SJCRH30 (cell line): Measurements from ENCODE around the gene PTPN14. TPM values are rescaled to one million over a fixed set of nuclear protein-coding genes. Genes with fewer than 3 reads are reported as not detected.
A peak's percentile ranks its signal among the peaks of the same experiment; 100 is the strongest.
"Not testable (repeated sequence)": the region's sequence is repeated elsewhere in the genome, so short reads cannot be mapped to it uniquely, and the experiment has no call there.

Experiments
- DNase-seq, 2 experiments: peaks; one replicate each; pipeline ENCODE4 v3.0.0-alpha.2; 2015 to 2020
- H3K27ac ChIP-seq: fragments of 250-450 bp; sonication (Bioruptor Pico); 2 replicates; pipeline ENCODE4 v1.5.1; 2020; ENCODE audit warnings: mild to moderate bottlenecking, moderate library complexity
- H3K27me3 ChIP-seq: fragments of 250-450 bp; sonication (Bioruptor Pico); 2 replicates; pipeline ENCODE4 v1.5.1; 2020; ENCODE audit warnings: mild to moderate bottlenecking, moderate library complexity
- H3K36me3 ChIP-seq: fragments of 250-450 bp; sonication (Bioruptor Pico); 2 replicates; pipeline ENCODE4 v1.5.1; 2020; ENCODE audit warnings: mild to moderate bottlenecking, moderate library complexity
- H3K4me1 ChIP-seq: fragments of 250-450 bp; sonication (Bioruptor Pico); 2 replicates; pipeline ENCODE4 v1.5.1; 2020; ENCODE audit warnings: mild to moderate bottlenecking, moderate library complexity
- H3K4me3 ChIP-seq: fragments of 250-450 bp; sonication (Bioruptor Pico); 2 replicates; pipeline ENCODE4 v1.5.1; 2020; ENCODE audit warnings: mild to moderate bottlenecking, moderate library complexity
- H3K9me3 ChIP-seq: fragments of 250-450 bp; sonication (Bioruptor Pico); replicated peaks from 2 replicates; pipeline ENCODE4 v1.5.1; 2020; ENCODE audit warnings: mild to moderate bottlenecking, moderate library complexity
- total RNA-seq: library from RNA; depleted of rRNA; stranded (reverse); fragments of >200 nt; shearing (Covaris generic); gene quantifications from 2 replicates; pipeline ENCODE4 v1.2.3, GENCODE V29; 2014

PTPN14 gene
- total RNA-seq, 1 experiment from 2014 or later: 24.3 TPM

GRCh38 chr1:214496126-214496525 is 55.3 kb downstream of the PTPN14 start:
- DNase-seq: peak in 1 of 2 experiments; percentile 31
- H3K36me3 ChIP-seq: no peaks in the 10 kb centered on the region
- no peaks in the 10 kb centered on the region for H3K9me3 ChIP-seq
- H3K4me3 ChIP-seq: no peak overlapping the region
- no peak overlapping the region for H3K27ac ChIP-seq
- H3K4me1 ChIP-seq: no peaks in the 10 kb centered on the region
- no peaks in the 10 kb centered on the region for H3K27me3 ChIP-seq

DNA sequence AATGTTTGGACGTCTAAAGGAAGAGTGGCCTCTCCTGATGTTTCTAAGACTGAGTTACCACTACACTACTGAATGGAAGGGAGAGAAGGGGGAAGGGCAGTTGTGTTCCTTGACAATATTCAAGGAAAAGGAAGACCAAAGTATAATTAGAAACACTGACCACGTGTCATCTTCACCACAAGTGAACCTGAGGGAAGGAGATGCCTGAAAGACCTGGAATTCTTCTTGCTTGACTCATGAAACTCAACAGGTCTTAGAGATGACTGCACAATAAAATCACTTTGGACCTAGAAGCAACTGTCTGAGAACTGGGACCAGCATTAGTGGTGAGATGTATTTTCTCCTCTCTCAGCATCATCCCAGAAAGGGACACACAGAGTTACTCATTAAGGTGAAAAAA is 56.7 kb downstream of the PTPN14 start:
- no peak for DNase-seq
- Histone ChIP-seq H3K36me3 (no peaks in the 10 kb centered on the region), H3K9me3 (no peaks in the 10 kb centered on the region), H3K4me3 (no peak overlapping the region), H3K27me3 (no peaks in the 10 kb centered on the region), H3K27ac (no peak overlapping the region), H3K4me1 (no peaks in the 10 kb centered on the region)

DNA sequence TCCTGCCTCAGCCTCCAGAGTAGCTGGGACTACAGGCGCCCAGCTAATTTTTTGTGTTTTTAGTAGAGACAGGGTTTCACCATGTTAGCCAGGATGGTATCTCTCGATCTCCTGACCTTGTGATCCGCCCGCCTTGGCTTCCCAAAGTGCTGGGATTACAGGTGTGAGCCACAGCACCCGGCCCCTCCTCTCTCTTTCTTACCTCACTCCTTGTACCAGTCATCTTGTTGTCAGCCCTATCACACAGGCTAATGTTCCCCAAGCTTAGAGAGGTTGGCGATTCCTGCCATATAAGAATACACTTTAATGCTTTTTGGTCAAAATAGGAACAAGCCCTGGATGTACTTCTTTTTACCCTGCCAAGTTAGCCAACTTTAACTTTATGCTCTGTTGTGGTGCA is 57.2 kb downstream of the PTPN14 start:
- not testable (repeated sequence) for H3K9me3 ChIP-seq, H3K4me3 ChIP-seq, H3K27ac ChIP-seq, DNase-seq, H3K4me1 ChIP-seq, H3K36me3 ChIP-seq, H3K27me3 ChIP-seq

- Histone ChIP-seq H3K9me3 (no peaks in the 10 kb centered on the region), H3K27ac (no peak overlapping the region), H3K36me3 (no peaks in the 10 kb centered on the region), H3K4me1 (no peaks in the 10 kb centered on the region), H3K4me3 (no peak overlapping the region), H3K27me3 (no peaks in the 10 kb centered on the region)
- no peak for DNase-seq
Measured at GRCh38 chr1:214493126-214493796, 58.1 kb downstream of the PTPN14 start.

DNA sequence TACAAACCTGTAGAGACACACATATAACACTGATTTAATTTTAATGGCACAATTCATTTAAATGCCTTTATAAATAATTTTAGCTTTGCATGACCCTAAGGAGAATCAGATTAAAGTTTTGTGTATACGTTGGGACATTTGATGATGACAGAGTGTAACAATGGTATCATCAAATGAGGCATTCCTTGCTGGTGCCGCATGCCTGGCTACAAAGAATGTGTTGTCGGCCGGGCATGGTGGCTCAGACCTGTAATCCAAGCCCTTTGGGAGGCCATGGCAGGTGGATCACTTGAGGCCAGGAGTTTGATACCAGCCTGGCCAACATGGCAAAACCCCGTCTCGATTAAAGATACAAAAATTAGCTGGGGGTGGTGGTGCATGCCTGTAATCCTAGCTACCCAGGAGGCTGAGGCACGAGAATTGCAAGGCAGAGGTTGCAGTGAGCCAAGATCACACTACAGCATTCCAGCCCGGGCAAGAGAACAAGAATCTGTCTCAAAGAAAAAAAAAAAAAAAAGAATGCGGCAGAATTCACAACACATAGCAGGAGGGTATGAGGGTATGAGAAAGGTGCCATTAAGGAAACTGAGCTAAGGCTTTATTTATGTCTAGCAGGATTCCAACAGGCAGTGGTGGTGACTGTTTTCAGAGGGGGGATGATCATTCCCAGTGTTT is 58.9 kb downstream of the PTPN14 start:
- Histone ChIP-seq H3K27me3 (no peaks in the 10 kb centered on the region), H3K4me1 (no peaks in the 10 kb centered on the region), H3K4me3 (no peak overlapping the region), H3K27ac (no peak overlapping the region), H3K9me3 (no peaks in the 10 kb centered on the region), H3K36me3 (no peaks in the 10 kb centered on the region)
- no peak for DNase-seq

DNA sequence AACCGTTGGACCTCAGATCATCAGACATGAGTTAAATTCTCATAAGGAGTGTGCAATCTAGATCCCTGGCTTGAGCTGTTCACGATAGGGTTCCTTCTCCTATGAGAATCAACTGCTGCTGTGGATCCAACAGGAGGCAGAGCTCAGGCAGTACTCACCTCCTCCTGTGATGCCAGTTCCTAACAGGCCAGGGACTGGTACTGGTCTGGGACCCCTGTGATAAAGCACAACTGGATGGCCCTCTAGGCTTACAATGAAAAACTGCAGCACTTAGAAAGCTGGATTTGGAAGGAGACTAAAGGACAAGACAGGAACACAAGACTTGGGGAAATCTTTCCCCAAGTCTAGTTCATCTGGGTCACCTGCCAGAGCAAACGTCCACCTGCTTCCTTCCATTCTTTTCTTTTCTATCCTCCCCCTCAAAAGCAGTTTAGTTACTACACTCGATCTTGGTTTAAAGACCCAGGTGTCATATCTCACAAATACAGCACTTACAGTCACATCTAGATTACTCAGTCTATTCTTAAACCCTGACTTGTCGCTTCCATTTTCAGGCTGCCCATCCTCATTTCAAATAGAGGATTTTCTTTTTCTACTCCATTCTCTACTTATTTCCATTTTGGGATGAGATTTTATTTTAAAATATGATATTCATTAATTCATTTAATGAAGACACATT is 59.8 kb downstream of the PTPN14 start:
- H3K4me3 ChIP-seq: no peak overlapping the region
- H3K36me3 ChIP-seq: no peaks in the 10 kb centered on the region
- no peak for DNase-seq
- H3K4me1 ChIP-seq: no peaks in the 10 kb centered on the region
- no peaks in the 10 kb centered on the region for H3K9me3 ChIP-seq
- H3K27ac ChIP-seq: no peak overlapping the region
- H3K27me3 ChIP-seq: no peaks in the 10 kb centered on the region

DNA sequence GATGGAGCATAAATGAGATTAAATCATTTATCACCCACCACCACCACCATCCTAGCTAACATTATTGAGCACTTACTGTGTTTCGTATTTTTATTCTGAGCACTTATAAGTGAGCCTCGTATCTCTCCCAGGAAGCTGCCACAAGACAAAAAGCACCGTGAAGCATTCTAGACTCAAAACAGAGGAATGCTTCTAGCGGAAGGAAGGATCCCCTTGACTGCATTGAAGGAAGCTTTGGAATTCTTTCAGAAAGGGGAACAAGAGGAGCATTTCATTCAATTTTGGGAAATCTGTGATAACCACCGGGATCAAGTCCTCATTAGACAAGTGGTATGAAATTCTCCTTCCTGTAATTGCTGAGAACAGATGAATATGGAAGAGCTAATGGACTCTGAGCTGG is 66.3 kb downstream of the PTPN14 start:
- DNase-seq: no peak
- peaks cover 9% of the 10 kb centered on the region; the same call in 1 of the 2 replicates for H3K9me3 ChIP-seq
- peaks cover 7% of the 10 kb centered on the region; the same call in 1 of the 2 replicates for H3K36me3 ChIP-seq
- no peak overlapping the region for H3K27ac ChIP-seq
- H3K4me3 ChIP-seq: no peak overlapping the region
- H3K27me3 ChIP-seq: no peaks in the 10 kb centered on the region
- H3K4me1 ChIP-seq: no peaks in the 10 kb centered on the region

DNA sequence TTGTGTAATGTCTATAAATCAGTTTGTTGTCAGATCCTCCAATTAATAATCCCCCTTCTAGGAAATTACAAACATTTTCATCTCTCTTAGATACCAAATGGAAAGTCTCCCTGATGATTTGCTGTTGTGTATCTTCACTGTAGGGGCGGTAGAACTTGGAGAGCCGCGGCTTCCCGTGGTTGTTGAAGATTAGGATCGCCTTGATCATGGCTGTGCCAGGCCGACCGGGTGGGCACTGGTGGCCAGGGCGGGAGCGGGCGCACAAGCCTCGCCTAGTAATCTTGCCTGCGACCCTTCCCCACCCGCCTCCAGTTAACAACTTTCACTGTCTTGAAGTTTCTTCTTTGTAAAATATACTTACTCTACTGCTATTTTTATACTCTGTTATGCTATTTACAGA is 68.2 kb downstream of the PTPN14 start:
- H3K36me3 ChIP-seq, H3K27ac ChIP-seq, H3K27me3 ChIP-seq, DNase-seq, H3K4me3 ChIP-seq, H3K4me1 ChIP-seq, H3K9me3 ChIP-seq: not testable (repeated sequence)

DNA sequence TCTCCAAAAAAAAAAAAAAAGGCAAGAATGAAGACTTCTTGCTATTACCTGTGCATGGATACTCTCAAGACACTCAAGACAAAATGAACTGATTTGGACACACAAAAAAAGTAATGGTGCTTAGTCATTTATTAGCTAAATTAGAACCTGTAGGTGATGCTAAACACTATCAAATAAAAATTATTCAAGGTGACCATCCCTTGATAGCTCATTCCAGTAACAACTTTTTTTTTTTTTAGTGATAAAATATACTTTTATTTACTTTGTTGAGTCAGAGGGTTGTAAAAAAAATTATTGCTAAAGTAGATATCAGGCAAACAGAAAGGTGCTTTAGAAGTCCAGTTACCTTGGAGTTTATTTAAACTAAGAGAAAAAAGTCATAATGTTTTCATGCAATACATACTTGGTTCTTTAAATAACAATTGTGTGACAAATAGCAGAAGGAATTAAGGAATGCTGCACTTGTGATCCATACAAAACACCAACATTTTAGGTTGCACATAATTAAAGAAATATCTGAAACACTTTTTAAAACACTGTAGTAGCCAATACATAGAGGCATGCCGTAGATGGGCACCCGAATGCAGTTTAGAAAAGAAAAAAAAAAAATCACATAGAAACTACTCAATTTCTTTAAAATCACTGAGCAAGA is 69.3 kb downstream of the PTPN14 start:
- H3K9me3 ChIP-seq, H3K36me3 ChIP-seq, H3K4me1 ChIP-seq, DNase-seq, H3K4me3 ChIP-seq, H3K27ac ChIP-seq, H3K27me3 ChIP-seq: not testable (repeated sequence)

DNA sequence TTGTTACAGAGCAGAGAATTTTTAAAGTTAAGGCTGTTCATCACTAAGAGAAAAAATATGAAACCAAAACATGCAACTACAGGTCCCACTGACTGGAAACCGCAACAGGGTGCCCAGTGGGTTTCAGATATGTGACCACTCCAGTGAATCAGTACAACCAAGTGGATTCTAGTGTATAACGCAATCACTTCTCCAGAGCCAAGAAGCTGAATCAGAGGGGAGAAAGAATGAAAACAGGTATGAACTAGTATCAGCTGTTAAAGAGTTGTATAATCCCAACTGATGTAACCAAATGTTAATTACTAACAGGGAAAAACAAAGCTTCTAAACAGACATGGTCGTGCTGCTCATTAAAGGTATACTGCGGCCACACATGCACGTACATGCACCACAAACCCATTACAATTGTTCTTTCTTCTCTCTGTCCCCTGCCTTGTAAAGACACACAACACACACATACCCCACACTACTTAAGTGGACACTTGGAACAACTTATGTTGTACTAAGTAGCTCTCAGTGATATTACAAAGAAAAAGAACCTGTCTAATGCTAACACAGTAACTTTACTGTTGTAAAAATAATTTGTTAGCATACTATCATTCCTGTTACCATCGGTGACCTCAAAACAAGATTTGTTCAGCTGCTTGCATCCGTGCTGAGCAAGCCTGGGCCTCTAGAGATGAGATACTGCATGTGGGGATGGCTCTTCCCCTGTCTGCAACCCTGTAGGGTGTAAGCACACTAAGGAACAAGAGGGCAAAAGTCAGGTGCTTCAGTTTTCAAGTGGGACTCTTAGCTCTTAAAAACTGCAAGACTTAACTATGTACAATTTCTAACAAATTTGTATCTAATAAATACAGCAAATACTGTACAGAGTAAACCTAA is 74.2 kb downstream of the PTPN14 start:
- Histone ChIP-seq H3K4me3 (no peak overlapping the region), H3K27me3 (no peaks in the 10 kb centered on the region), H3K4me1 (no peaks in the 10 kb centered on the region), H3K9me3 (no peaks in the 10 kb centered on the region), H3K27ac (no peak overlapping the region), H3K36me3 (no peaks in the 10 kb centered on the region)
- DNase-seq: peak in 1 of 2 experiments; percentile 14

GRCh38 chr1:214476229-214476985 is 75.0 kb downstream of the PTPN14 start:
- Histone ChIP-seq H3K9me3 (no peaks in the 10 kb centered on the region), H3K27me3 (no peaks in the 10 kb centered on the region), H3K27ac (no peak overlapping the region), H3K4me3 (no peak overlapping the region), H3K4me1 (no peaks in the 10 kb centered on the region), H3K36me3 (no peaks in the 10 kb centered on the region)
- DNase-seq: no peak

GRCh38 chr1:214475746-214476145 is 75.7 kb downstream of the PTPN14 start:
- H3K27me3 ChIP-seq: no peaks in the 10 kb centered on the region
- H3K4me3 ChIP-seq: no peak overlapping the region
- H3K9me3 ChIP-seq: no peaks in the 10 kb centered on the region
- no peak overlapping the region for H3K27ac ChIP-seq
- DNase-seq: no peak
- no peaks in the 10 kb centered on the region for H3K36me3 ChIP-seq
- no peaks in the 10 kb centered on the region for H3K4me1 ChIP-seq

GRCh38 chr1:214475331-214475730 is 76.1 kb downstream of the PTPN14 start:
- H3K4me3 ChIP-seq: no peak overlapping the region
- no peaks in the 10 kb centered on the region for H3K9me3 ChIP-seq
- DNase-seq: no peak
- no peaks in the 10 kb centered on the region for H3K36me3 ChIP-seq
- H3K27me3 ChIP-seq: no peaks in the 10 kb centered on the region
- H3K4me1 ChIP-seq: no peaks in the 10 kb centered on the region
- H3K27ac ChIP-seq: no peak overlapping the region

DNA sequence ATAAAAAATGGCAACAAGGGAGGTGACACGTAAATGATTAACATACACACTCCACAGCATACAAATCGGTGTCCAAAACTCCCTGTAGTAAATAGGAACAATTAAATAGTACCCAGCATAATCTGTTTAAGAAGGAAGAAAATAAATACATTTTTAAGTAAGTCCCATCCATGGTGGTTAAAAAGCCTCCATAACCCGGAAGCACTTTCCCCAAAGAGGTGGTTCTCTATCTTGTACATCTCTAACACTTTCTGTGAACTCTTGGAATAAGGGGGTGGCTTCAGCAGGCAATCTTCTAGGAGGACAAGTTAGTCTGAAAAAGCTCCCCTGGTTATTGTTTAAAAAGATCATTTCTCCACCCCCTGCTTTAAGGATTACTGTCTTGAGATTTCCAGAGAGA is 76.9 kb downstream of the PTPN14 start:
- no peak overlapping the region for H3K27ac ChIP-seq
- no peaks in the 10 kb centered on the region for H3K36me3 ChIP-seq
- no peak for DNase-seq
- H3K9me3 ChIP-seq: no peaks in the 10 kb centered on the region
- H3K4me3 ChIP-seq: no peak overlapping the region
- no peaks in the 10 kb centered on the region for H3K27me3 ChIP-seq
- no peaks in the 10 kb centered on the region for H3K4me1 ChIP-seq
